ENCODE results near the gene HDAC7.

HDAC7 gene

DNA sequence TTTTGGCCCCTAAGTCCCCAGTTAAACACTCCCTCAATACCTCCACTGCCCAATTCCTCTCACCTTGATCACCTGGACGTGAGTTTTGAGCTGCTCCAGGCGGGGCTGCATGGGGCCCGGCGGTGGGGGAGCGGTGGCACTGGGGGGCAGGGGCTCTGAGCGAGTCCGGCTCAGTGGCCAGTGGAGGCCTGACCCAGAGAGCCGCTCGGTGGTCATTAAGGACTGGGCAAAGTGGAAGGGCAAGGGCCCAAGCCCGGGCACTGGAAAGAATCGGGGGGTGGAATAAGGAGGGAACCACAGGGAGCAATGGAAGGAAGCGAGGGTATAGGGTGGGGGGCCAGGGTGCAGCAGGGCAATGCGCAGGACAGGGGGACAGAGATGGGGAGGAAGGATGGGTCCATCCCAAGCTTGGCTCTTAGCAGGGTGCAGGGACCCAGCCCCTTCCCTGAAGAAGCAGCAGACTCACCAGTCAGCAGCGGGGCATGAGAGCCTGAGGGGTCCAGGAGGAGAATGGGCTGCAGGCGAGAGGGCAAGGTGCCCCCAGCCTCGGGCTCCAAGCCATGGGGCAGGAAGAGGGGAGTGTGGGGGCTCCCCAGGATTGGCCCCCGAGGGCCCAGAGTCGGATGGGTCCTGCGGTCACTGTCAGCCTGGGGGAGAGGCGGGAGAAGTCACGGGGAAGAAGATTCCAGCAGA lies 24.4 kb downstream of the HDAC7 start:
- TF ChIP-seq, protein P1, sequence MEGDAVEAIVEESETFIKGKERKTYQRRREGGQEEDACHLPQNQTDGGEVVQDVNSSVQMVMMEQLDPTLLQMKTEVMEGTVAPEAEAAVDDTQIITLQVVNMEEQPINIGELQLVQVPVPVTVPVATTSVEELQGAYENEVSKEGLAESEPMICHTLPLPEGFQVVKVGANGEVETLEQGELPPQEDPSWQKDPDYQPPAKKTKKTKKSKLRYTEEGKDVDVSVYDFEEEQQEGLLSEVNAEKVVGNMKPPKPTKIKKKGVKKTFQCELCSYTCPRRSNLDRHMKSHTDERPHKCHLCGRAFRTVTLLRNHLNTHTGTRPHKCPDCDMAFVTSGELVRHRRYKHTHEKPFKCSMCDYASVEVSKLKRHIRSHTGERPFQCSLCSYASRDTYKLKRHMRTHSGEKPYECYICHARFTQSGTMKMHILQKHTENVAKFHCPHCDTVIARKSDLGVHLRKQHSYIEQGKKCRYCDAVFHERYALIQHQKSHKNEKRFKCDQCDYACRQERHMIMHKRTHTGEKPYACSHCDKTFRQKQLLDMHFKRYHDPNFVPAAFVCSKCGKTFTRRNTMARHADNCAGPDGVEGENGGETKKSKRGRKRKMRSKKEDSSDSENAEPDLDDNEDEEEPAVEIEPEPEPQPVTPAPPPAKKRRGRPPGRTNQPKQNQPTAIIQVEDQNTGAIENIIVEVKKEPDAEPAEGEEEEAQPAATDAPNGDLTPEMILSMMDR (IDR thresholded peaks at IDR 0.05; ENCODE audit: control extremely low read depth, extremely low read depth, low read depth, missing control alignments), result no peak
- no peak for DNase-seq (ENCODE audit: extremely low spot score)
- CTCF ChIA-PET, result interaction anchor here (31.1 to 35.8 kb wide), 2 partner anchors 40 to 69 kb away, joined by 685 to 1524 read pairs; partner anchors contain the start of genes ENDOU and RPAP3
- POLR2A ChIA-PET, result no interaction called here

DNA sequence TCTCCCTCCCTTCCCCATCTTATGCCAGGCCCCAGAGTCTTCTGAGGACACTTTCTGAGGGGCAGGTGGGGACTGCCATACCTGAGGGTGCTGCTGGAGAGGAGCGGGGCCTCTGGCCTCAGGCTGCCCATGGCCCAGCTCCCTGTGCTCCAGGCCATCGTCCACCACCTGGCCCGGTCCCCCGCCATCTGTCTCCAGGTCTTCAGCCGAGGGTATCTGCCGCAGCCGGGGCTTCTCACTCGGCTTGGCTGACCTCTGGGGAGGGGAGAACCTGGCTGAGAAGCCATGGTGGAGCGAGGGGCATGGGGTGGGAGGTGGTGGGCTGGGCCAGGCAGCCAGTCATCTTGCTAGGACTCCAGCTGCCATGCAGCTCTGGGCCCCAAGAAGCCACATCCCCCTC lies 25.0 kb downstream of the HDAC7 start:
- DNase-seq (ENCODE audit: extremely low spot score), result no peak
- ChIA-PET POLR2A (no interaction called here), CTCF (interaction anchor here (2.7 to 35.8 kb wide), 3 partner anchors 15 to 68 kb away, joined by 14 to 1524 read pairs (median 685); partner anchors contain the start of genes ENDOU and RPAP3)
- TF ChIP-seq, protein P1 (IDR thresholded peaks at IDR 0.05; ENCODE audit: control extremely low read depth, extremely low read depth, low read depth, missing control alignments), result no peak

DNA sequence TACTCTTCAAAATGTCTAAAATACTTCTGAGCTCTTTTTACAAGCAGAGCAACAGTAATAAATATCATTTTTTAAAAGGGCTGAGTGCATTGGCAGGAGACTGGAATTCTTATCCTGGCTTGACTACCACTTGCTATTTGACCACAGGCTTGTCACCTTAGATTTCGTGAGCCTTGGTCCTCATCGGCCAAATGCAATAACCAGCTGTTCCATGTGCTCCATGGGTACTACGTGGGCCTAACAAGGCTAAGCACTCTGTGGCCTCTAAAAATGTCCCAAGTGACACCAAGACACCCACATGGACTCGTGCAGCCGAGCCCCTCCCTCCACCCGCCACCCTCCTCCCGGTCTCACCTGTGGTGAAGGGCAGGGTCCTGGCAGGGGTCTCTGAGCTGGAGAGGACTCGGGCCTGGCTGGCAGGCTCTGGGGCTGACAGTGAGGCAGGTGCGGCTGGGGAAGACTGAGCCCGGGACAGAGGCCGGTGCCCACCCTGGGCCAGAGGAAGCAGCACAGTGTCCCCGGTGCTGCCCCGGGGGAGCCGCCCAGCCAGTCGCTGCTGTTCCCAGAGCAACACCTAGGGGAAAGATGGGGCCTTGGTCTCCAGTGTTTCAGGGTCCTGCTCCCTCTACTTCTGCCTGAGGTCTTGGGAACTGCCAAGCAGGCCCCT lies 26.6 kb downstream of the HDAC7 start:
- ChIA-PET CTCF (interaction anchor here (1.0 to 35.8 kb wide), 7 partner anchors 9 to 67 kb away, joined by 3 to 1524 read pairs (median 5); partner anchors contain the start of genes ENDOU and RPAP3), POLR2A (no interaction called here)
- DNase-seq (ENCODE audit: extremely low spot score), result no peak
- TF ChIP-seq, protein P1 (IDR thresholded peaks at IDR 0.05; ENCODE audit: control extremely low read depth, extremely low read depth, low read depth, missing control alignments), result no peak

DNA sequence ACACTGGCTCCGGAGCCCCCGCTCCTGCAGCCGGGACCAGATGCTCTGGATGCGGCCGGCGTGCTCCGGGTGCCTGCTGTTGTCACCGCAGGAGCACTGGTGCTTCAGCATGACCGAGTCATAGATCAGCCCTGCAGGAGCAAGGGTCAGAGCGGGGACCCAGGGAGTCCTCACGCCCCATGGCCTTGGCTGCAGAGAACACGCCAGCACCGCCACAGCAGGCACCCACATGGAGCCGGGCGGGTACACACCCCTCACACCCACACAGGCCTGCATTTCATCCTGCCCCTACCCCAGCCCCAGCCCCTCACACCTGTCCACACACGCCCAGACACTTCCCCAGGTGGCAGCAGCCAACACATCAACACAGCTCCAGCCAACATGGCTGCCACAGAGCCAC lies 27.8 kb downstream of the HDAC7 start:
- no peak for DNase-seq (ENCODE audit: extremely low spot score)
- POLR2A ChIA-PET, result no interaction called here
- TF ChIP-seq, protein P1 (IDR thresholded peaks at IDR 0.05; ENCODE audit: control extremely low read depth, extremely low read depth, low read depth, missing control alignments), result no peak
- CTCF ChIA-PET, result interaction anchor here (0.9 to 35.8 kb wide), 8 partner anchors 10 to 65 kb away, joined by 3 to 1524 read pairs (median 4); partner anchors contain the start of genes ENDOU and RPAP3

DNA sequence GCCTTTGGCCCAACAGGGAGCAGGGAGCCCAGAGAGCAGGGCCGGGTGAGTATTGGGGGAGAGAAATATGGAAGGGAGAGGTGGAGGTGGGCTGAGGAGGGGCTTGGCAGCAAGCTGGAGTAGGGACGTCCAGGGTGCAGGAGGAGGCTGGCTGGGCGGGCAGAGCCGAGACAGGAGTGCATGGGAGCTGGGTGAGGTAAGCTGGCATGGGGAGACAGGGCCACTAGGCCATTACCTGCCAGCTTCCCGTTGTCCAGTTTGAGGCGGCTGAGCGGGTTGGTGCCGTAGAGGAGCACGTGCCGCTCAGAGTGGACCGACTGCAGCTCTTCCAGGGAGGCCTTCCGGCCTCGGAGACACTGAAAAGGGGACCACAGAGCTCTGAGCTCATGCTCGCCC lies 28.4 kb downstream of the HDAC7 start:
- CTCF ChIA-PET, result interaction anchor here (0.9 to 35.8 kb wide), 5 partner anchors 15 to 65 kb away, joined by 3 to 1524 read pairs (median 4); partner anchors contain the start of genes ENDOU and RPAP3
- POLR2A ChIA-PET, result no interaction called here
- DNase-seq (ENCODE audit: extremely low spot score), result no peak
- TF ChIP-seq, protein P1 (IDR thresholded peaks at IDR 0.05; ENCODE audit: control extremely low read depth, extremely low read depth, low read depth, missing control alignments), result no peak

DNA sequence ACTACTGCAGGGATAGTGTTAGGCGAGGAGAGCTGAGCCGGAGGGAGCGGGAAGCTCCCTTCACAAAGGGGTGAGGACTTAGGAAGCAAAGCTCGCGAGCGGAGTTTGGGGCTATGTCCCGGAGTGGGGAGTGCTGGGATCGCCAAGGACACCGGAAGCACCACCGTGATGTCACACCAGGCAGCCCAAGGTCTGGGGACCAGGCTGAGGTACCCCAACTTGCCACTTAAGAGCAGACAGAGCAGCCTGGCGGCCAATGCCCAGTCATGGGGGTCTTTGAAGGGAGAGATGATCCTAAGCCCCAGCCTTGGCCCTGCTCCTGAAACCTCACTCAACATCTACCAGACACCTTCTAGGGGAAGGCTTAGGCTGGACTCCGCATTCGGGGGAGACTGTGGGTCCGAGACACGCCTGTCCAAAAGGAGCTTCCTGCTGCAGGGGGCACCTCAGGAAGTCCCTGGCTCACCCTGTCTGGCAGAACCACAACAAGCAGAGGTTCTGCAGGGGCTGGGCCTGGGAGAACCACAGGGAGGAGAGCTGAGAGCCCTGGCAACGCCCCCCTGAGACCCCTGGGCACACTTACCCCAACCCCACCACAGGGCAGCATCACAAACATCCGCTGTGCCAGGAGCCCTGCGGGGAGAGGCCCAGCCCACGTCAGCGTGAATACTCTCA lies 28.9 kb downstream of the HDAC7 start:
- CTCF ChIA-PET, result interaction anchor here (1.1 to 35.8 kb wide), 8 partner anchors 13 to 398 kb away, joined by 3 to 1524 read pairs (median 4); partner anchors contain the start of genes ENDOU, RPAP3 and SLC48A1
- POLR2A ChIA-PET, result no interaction called here
- no peak for DNase-seq (ENCODE audit: extremely low spot score)
- TF ChIP-seq, protein P1 (IDR thresholded peaks at IDR 0.05; ENCODE audit: control extremely low read depth, extremely low read depth, low read depth, missing control alignments), result no peak

Measured in GM10248 (cell line).